ENCODE measurements around the gene DAGLA. TPM values are rescaled to one million over a fixed set of nuclear protein-coding genes. Genes with fewer than 3 reads are reported as not detected.

DAGLA gene
- total and polyA plus RNA-seq, 7 donors: 0.57 to 5.1 (median 2.1) TPM

DNA sequence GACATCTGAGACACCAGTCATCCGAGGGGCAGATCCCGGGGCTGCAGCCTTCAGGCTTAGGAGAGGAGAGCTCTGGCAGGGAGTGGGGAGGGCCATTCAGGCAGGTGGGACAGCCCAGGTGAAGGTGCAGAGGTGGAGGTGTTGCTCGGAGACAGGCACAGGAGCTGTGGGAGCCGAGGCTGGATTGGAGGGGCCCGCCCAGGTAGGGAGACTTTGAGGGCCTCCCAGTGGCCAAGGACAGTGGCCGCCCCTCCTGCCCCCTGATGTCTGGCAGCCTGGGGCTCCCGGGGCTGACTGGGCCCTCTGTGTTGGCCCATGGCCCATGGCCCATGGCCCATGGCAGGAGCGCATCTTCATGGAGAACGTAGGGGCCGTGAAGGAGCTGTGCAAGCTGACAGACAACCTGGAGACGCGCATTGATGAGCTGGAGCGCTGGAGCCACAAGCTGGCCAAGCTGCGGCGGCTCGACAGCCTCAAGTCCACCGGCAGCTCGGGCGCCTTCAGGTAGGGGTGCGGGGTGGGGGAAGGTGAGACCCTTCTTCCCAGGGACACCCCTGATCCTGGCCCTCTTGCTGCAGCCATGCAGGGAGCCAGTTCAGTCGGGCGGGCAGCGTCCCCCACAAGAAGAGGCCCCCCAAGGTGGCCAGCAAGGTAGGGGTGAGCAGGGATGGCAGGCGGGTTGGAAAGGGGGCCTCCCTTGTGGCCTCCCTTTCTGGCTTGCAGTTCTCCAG, 98.9 kb downstream of the DAGLA start:
- Histone ChIP-seq H3K4me3 (no peak overlapping the region), H3K27ac (no peak overlapping the region), H3K9me3 (no peaks in the 10 kb centered on the region), H3K36me3 (ENCODE audit: insufficient read depth in 1 of 2, low read depth in 1 of 2) (no peaks in the 10 kb centered on the region), H3K4me1 (peaks cover 3% of the 10 kb centered on the region), H3K27me3 (ENCODE audit: insufficient read depth in 3 of 3, low read length in 2 of 3) (no peaks in the 10 kb centered on the region)
- WGBS, 3 donors: 85 to 88% (median 86%) methylated on average over 17 to 24 of the region's 24 CpGs
- ATAC-seq (no peak), DNase-seq (peak in 1 of 2 donors; percentile 41)
- TF ChIP-seq, protein P1, sequence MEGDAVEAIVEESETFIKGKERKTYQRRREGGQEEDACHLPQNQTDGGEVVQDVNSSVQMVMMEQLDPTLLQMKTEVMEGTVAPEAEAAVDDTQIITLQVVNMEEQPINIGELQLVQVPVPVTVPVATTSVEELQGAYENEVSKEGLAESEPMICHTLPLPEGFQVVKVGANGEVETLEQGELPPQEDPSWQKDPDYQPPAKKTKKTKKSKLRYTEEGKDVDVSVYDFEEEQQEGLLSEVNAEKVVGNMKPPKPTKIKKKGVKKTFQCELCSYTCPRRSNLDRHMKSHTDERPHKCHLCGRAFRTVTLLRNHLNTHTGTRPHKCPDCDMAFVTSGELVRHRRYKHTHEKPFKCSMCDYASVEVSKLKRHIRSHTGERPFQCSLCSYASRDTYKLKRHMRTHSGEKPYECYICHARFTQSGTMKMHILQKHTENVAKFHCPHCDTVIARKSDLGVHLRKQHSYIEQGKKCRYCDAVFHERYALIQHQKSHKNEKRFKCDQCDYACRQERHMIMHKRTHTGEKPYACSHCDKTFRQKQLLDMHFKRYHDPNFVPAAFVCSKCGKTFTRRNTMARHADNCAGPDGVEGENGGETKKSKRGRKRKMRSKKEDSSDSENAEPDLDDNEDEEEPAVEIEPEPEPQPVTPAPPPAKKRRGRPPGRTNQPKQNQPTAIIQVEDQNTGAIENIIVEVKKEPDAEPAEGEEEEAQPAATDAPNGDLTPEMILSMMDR (IDR thresholded peaks at IDR 0.05): no peak
- intact Hi-C loops (cut with DNase I): no loop called here

DNA sequence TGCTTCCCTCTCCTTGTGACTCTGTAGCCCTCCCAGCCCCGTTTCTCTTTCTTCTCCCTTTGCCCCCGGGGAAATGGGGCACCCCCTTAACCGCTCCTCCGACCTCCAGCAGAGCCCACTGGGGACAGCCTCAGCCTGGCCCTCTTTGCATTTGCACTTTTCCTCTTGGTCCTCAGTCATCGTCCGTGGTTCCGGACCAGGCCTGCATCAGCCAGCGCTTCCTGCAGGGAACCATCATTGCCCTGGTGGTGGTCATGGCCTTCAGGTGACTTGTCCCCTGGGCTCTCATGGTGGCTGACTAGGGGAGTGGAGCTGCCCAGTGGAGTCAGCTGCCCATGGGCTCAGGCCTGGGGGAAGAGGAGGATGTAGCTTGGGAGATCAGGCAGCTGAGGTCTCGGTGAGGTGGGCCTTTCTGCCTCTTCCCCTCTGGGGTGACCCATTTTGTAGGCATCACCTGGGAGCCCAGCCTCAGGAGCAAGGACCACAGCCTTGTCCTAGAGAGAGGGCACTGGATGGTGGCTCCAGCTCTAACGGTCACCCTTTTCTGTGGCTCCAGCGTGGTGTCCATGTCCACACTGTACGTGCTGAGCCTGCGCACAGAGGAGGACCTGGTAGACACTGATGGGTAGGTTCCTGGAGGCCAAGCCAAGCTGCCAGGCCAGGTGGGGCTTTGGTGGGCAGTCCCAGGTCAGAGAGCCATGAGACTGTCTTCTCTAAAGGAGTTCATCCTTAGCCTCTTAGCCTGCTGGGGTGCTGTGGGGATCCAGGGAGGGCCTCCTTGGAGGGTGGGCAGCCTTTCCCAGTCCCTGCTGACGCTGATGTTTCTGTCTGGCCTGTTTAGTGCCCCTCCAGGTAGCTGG, 99.7 kb downstream of the DAGLA start:
- ATAC-seq (no peak), DNase-seq (peak in 1 of 2 donors; percentile 34)
- WGBS, 3 donors: 85 to 92% (median 89%) methylated on average over 13 to 14 of the region's 14 CpGs
- TF ChIP-seq, protein P1 (IDR thresholded peaks at IDR 0.05): no peak
- Histone ChIP-seq H3K9me3 (no peaks in the 10 kb centered on the region), H3K4me1 (peaks cover 3% of the 10 kb centered on the region), H3K4me3 (no peak overlapping the region), H3K36me3 (ENCODE audit: insufficient read depth in 1 of 2, low read depth in 1 of 2) (peaks cover 0 to 5% of the 10 kb centered on the region in 2 donors), H3K27me3 (ENCODE audit: insufficient read depth in 3 of 3, low read length in 2 of 3) (no peaks in the 10 kb centered on the region), H3K27ac (no peak overlapping the region)
- intact Hi-C loops (cut with DNase I): no loop called here

DNA sequence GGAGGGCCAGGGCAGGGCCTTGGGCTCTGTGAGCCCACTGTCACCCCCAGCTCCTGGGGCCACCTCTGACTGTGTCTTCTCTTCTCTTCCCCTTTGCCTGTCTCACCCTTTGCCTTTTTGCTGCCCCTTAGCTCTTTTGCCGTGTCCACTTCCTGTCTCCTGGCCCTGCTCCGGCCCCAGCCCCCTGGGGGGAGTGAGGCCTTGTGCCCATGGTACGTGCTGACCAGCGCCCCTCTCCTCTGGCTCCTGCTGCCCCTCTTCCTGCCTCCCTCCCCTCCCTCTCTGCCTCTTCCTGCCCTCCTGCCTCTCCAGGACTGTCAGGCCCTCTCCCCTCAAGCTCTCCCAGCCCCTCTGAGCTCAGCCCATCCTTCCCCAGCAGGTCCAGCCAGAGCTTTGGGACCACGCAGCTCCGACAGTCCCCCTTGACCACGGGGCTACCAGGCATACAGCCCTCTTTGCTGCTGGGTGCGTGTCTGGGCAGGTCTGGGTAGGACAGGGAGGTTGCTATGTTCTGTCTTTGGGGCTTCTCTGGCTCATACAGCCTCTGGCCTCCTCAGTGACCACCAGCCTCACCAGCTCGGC, 100.5 kb downstream of the DAGLA start:
- H3K4me3 ChIP-seq: no peak overlapping the region
- ATAC-seq (no peak), DNase-seq (peak in 1 of 2 donors; percentile 34)
- peaks cover 0 to 13% of the 10 kb centered on the region in 2 donors for H3K36me3 ChIP-seq (ENCODE audit: insufficient read depth in 1 of 2, low read depth in 1 of 2)
- intact Hi-C loops (cut with DNase I): no loop called here
- H3K4me1 ChIP-seq: peaks cover 3% of the 10 kb centered on the region
- WGBS, 3 donors: 81 to 84% (median 82%) methylated on average over 9 of the region's 9 CpGs
- TF ChIP-seq, protein P1 (IDR thresholded peaks at IDR 0.05): no peak
- no peaks in the 10 kb centered on the region for H3K9me3 ChIP-seq
- H3K27ac ChIP-seq: no peak overlapping the region
- H3K27me3 ChIP-seq (ENCODE audit: insufficient read depth in 3 of 3, low read length in 2 of 3): no peaks in the 10 kb centered on the region

DNA sequence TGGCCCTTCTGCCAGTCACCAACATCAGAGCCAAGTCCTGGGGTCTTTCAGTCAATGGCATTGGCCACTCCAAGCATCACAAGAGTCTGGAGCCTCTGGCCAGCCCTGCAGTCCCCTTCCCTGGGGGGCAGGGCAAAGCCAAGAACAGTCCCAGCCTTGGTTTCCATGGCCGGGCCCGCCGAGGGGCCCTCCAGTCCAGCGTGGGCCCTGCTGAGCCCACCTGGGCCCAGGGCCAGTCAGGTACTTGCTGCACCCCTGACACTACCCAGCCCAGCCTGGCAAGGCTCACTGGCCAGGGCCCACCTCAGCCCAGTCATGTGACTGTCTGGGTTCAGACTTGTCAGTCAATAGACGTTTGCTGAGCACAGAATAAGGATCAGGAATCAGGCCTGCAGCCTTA, 101.4 kb downstream of the DAGLA start:
- WGBS, 3 donors: 66 to 88% (median 71%) methylated on average over 5 of the region's 5 CpGs
- ATAC-seq (no peak), DNase-seq (peak in 1 of 2 donors; percentile 41)
- intact Hi-C loops (cut with DNase I): no loop called here
- H3K4me1 ChIP-seq: peaks cover 3% of the 10 kb centered on the region
- no peaks in the 10 kb centered on the region for H3K27me3 ChIP-seq (ENCODE audit: insufficient read depth in 3 of 3, low read length in 2 of 3)
- H3K4me3 ChIP-seq: no peak overlapping the region
- TF ChIP-seq, protein P1 (IDR thresholded peaks at IDR 0.05): no peak
- no peaks in the 10 kb centered on the region for H3K9me3 ChIP-seq
- peaks cover 0 to 22% of the 10 kb centered on the region in 2 donors for H3K36me3 ChIP-seq (ENCODE audit: insufficient read depth in 1 of 2, low read depth in 1 of 2)
- H3K27ac ChIP-seq: no peak overlapping the region
